Measurements from ENCODE around the gene CASP8. TPM values are rescaled to one million over a fixed set of nuclear protein-coding genes. Genes with fewer than 3 reads are reported as not detected.

The CASP8 gene
- total and polyA plus RNA-seq, 4 donors = 4.5 to 15.1 (median 8.7) TPM

- Histone ChIP-seq H3K9me3 (ENCODE audit: control insufficient read depth in 4 of 4, low read length in 3 of 4) (no peaks in the 10 kb centered on the region), H3K9ac (ENCODE audit: low read depth in 1 of 2, low read length in 2 of 2) (no peak overlapping the region), H3K27ac (ENCODE audit: low read depth in 1 of 2, low read length in 2 of 2) (no peak overlapping the region), H3K27me3 (ENCODE audit: control insufficient read depth in 4 of 4, insufficient read depth in 4 of 4, low read length in 3 of 4) (no peaks in the 10 kb centered on the region), H3K4me1 (ENCODE audit: control insufficient read depth in 4 of 4, insufficient read depth in 4 of 4, low read length in 3 of 4) (no peaks in the 10 kb centered on the region), H3K4me3 (ENCODE audit: low read depth in 1 of 3, low read length in 3 of 3) (no peak overlapping the region), H3K36me3 (ENCODE audit: control insufficient read depth in 4 of 4, insufficient read depth in 3 of 4, low read depth in 1 of 4, low read length in 3 of 4) (peaks cover 0 to 6% (median 5%) of the 10 kb centered on the region in 4 donors)
- WGBS = 71% methylated on average over 8 of the region's 8 CpGs
- DNase-seq (ENCODE audit: low spot score) = no peak
- TF ChIP-seq YY1 (IDR thresholded peaks at IDR 0.05) (no peak), ATF3 (IDR thresholded peaks at IDR 0.05) (no peak), REST (IDR thresholded peaks at IDR 0.05) (no peak), EGR1 (IDR thresholded peaks at IDR 0.05; ENCODE audit: low read depth in 2 of 2) (no peak), RXRA (IDR thresholded peaks at IDR 0.05) (no peak), FOXA2 (IDR thresholded peaks at IDR 0.05) (no peak), ZBTB33 (IDR thresholded peaks at IDR 0.05) (no peak), HNF4G (IDR thresholded peaks at IDR 0.05) (no peak), RAD21 (IDR thresholded peaks at IDR 0.05) (no peak), TAF1 (conservative IDR thresholded peaks at IDR 0.05) (no peak), HNF4A (conservative IDR thresholded peaks at IDR 0.05) (no peak), CTCF (IDR thresholded peaks at IDR 0.05; ENCODE audit: low read depth, low read length, missing input control) (no peak), JUND (IDR thresholded peaks at IDR 0.05) (no peak), SP1 (IDR thresholded peaks at IDR 0.05) (no peak), MAX (IDR thresholded peaks at IDR 0.05) (no peak), NR2F2 (IDR thresholded peaks at IDR 0.05) (no peak)
Observed at GRCh38 chr2:201223089-201224073, 37.0 kb upstream of the CASP8 start.
